Measurements from ENCODE around the gene RPTOR. TPM values are rescaled to one million over a fixed set of nuclear protein-coding genes. Genes with fewer than 3 reads are reported as not detected.

RPTOR gene
- total RNA-seq, 1 experiment from 2014 or later: 25.1 TPM

GRCh38 chr17:80777274-80777673 lies 232.6 kb downstream of the RPTOR start:
- TF ChIP-seq, protein P1, sequence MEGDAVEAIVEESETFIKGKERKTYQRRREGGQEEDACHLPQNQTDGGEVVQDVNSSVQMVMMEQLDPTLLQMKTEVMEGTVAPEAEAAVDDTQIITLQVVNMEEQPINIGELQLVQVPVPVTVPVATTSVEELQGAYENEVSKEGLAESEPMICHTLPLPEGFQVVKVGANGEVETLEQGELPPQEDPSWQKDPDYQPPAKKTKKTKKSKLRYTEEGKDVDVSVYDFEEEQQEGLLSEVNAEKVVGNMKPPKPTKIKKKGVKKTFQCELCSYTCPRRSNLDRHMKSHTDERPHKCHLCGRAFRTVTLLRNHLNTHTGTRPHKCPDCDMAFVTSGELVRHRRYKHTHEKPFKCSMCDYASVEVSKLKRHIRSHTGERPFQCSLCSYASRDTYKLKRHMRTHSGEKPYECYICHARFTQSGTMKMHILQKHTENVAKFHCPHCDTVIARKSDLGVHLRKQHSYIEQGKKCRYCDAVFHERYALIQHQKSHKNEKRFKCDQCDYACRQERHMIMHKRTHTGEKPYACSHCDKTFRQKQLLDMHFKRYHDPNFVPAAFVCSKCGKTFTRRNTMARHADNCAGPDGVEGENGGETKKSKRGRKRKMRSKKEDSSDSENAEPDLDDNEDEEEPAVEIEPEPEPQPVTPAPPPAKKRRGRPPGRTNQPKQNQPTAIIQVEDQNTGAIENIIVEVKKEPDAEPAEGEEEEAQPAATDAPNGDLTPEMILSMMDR (conservative IDR thresholded peaks at IDR 0.05): no peak
- no peak overlapping the region for H3K18ac ChIP-seq (ENCODE audit: insufficient read length, low read depth, low read length)
- no peak overlapping the region for H3K23ac ChIP-seq (ENCODE audit: insufficient read length, low read depth, low read length)
- H4K91ac ChIP-seq (ENCODE audit: insufficient read length, low read depth, low read length): no peak overlapping the region
- no peak overlapping the region for H2AK5ac ChIP-seq (ENCODE audit: insufficient read length, low read length)
- H3K27ac ChIP-seq (ENCODE audit: insufficient read length, low read depth, low read length): no peak overlapping the region
- H2AFZ ChIP-seq (ENCODE audit: low read length): no peak overlapping the region
- peak; percentile 30 for DNase-seq
- H2BK15ac ChIP-seq (ENCODE audit: low read depth, low read length): no peak overlapping the region
- no peak overlapping the region for H3K4me3 Mint-ChIP-seq
- H3K56ac ChIP-seq (ENCODE audit: insufficient read length, low read depth, low read length): no peak overlapping the region
- H3K36me3 Mint-ChIP-seq (ENCODE audit: insufficient read depth in 1 of 3, low read depth in 3 of 3): peaks cover 7 to 9% (median 7%) of the 10 kb centered on the region in 3 experiments; a peak in 6 of 7 replicates
- no peak overlapping the region for H3K14ac ChIP-seq (ENCODE audit: insufficient read depth, low read length)
- H3K9me3 Mint-ChIP-seq: no peaks in the 10 kb centered on the region
- no peaks in the 10 kb centered on the region for H3K9me3 ChIP-seq (ENCODE audit: control insufficient read depth, low read depth, low read length)
- no peaks in the 10 kb centered on the region for H3K27me3 Mint-ChIP-seq (ENCODE audit: low read depth)
- H3K27me3 ChIP-seq (ENCODE audit: insufficient read depth, low read length): no peaks in the 10 kb centered on the region
- H4K20me1 ChIP-seq (ENCODE audit: control insufficient read depth, insufficient read depth, insufficient read length): no peaks in the 10 kb centered on the region
- H2BK20ac ChIP-seq (ENCODE audit: low read depth, low read length, poor library complexity, severe bottlenecking): no peak overlapping the region
- H3K79me1 ChIP-seq (ENCODE audit: insufficient read depth, low read depth, low read length, poor library complexity, severe bottlenecking): no peaks in the 10 kb centered on the region
- WGBS (ENCODE audit: extremely low coverage, insufficient read length, low lambda C conversion rate): no CpG with 5 or more reads among the region's 6 CpGs
- no peak overlapping the region for H3T11ph ChIP-seq (ENCODE audit: low read length)
- peak overlapping the region in 1 of 3 experiments; percentile 36; a peak in 3 of 7 replicates for H3K27ac Mint-ChIP-seq
- no peak overlapping the region for H3K4ac ChIP-seq (ENCODE audit: low read depth, low read length)
- no peaks in the 10 kb centered on the region for H3K79me2 ChIP-seq (ENCODE audit: insufficient read depth, low read length)
- no peak overlapping the region for H3K9ac ChIP-seq (ENCODE audit: extremely low read depth, insufficient read length, low read length)
- no peak overlapping the region for H3K4me2 ChIP-seq (ENCODE audit: insufficient read depth, insufficient read length, low read length)
- H3K4me1 ChIP-seq (ENCODE audit: insufficient read depth, low read length): no peaks in the 10 kb centered on the region; the same call in 1 of the 2 replicates
- H2BK5ac ChIP-seq (ENCODE audit: insufficient read length, low read length): no peak overlapping the region
- peaks cover 21 to 44% of the 10 kb centered on the region in 2 experiments for H3K4me1 Mint-ChIP-seq
- no peak overlapping the region for H4K5ac ChIP-seq (ENCODE audit: insufficient read length, low read depth, low read length)
- no peak overlapping the region for H4K8ac ChIP-seq (replicated peaks; ENCODE audit: insufficient read length, low read depth, low read length)
- no peaks in the 10 kb centered on the region for H3K23me2 ChIP-seq (ENCODE audit: insufficient read length, low read depth, low read length, poor library complexity, severe bottlenecking)
- H2BK12ac ChIP-seq (ENCODE audit: insufficient read length, low read depth, low read length): no peak overlapping the region
- no peak overlapping the region for H2BK120ac ChIP-seq (ENCODE audit: low read depth, low read length, poor library complexity, severe bottlenecking)

Data from H9 (cell line).